ENCODE results near the gene GMEB1. TPM values are rescaled to one million over a fixed set of nuclear protein-coding genes. Genes with fewer than 3 reads are reported as not detected.

Gene GMEB1
- total RNA-seq, 1 experiment from 2014 or later = 20.9 TPM

- no peak for DNase-seq
- Histone ChIP-seq H3K4me3 (ENCODE audit: insufficient read depth, low read depth, low read length) (no peak overlapping the region), H3K27me3 (ENCODE audit: control insufficient read depth, insufficient read depth, low read length) (no peaks in the 10 kb centered on the region), H3K36me3 (replicated peaks; ENCODE audit: control insufficient read depth, insufficient read depth, low read length) (peaks cover 2% of the 10 kb centered on the region; the same call in 1 of the 2 replicates)
These were observed 82.9 kb downstream of the GMEB1 start for GRCh38 chr1:28751315-28752060.

DNA sequence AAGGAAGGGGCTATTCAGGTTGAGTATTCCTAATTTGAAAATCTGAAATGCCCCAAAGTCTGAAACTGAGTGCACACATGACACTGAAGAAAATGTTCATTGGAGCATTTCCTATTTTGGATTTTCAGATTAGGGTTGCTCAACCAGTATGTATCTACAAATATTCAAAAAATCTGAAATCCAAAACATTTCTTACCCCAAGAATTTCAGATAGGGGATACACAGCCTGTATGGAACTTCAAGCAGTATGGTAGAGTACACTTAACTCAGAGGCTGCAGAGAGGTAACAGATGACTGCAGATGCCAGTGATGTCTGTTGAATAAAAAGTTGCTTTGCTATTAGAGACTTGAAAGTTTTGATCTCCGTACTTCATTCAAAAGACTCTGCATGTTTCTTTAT lies 87.1 kb downstream of the GMEB1 start:
- Histone ChIP-seq H3K36me3 (replicated peaks; ENCODE audit: control insufficient read depth, insufficient read depth, low read length) (peaks cover 6% of the 10 kb centered on the region), H3K4me3 (ENCODE audit: insufficient read depth, low read depth, low read length) (no peak overlapping the region), H3K27me3 (ENCODE audit: control insufficient read depth, insufficient read depth, low read length) (no peaks in the 10 kb centered on the region)
- DNase-seq = no peak

- Histone ChIP-seq H3K4me3 (ENCODE audit: insufficient read depth, low read depth, low read length) (no peak overlapping the region), H3K36me3 (replicated peaks; ENCODE audit: control insufficient read depth, insufficient read depth, low read length) (peaks cover 6% of the 10 kb centered on the region), H3K27me3 (ENCODE audit: control insufficient read depth, insufficient read depth, low read length) (no peaks in the 10 kb centered on the region)
- no peak for DNase-seq
These were observed 88.3 kb downstream of the GMEB1 start for GRCh38 chr1:28756846-28757245.

- Histone ChIP-seq H3K36me3 (replicated peaks; ENCODE audit: control insufficient read depth, insufficient read depth, low read length) (peaks cover 4% of the 10 kb centered on the region), H3K27me3 (ENCODE audit: control insufficient read depth, insufficient read depth, low read length) (no peaks in the 10 kb centered on the region), H3K4me3 (ENCODE audit: insufficient read depth, low read depth, low read length) (no peak overlapping the region)
- no peak for DNase-seq
These were observed 89.8 kb downstream of the GMEB1 start for GRCh38 chr1:28758420-28758819.

GRCh38 chr1:28759257-28759656 lies 90.7 kb downstream of the GMEB1 start:
- Histone ChIP-seq H3K27me3 (ENCODE audit: control insufficient read depth, insufficient read depth, low read length) (no peaks in the 10 kb centered on the region), H3K36me3 (replicated peaks; ENCODE audit: control insufficient read depth, insufficient read depth, low read length) (peaks cover 4% of the 10 kb centered on the region; the same call in 1 of the 2 replicates)
- no peak for DNase-seq

DNA sequence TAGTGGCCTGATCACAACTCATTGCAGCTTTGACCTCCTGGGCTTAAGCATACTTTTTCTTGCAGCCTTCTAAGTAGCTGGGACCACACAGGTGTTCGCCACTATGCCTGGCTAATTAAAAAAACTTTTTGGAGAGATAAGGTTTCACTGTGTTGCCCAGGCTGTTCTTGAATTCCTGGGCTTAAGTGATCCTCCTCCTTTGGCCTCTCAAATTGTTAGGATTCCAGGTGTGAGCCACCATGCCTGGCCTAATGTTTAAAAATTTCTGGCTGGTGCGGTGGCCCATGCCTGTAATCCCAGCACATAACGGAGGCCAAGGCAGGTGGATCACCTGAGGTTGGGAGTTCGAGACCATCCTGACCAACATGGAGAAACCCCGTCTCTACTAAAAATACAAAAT lies 92.6 kb downstream of the GMEB1 start:
- DNase-seq = no peak
- peaks cover 7% of the 10 kb centered on the region for H3K36me3 ChIP-seq (replicated peaks; ENCODE audit: control insufficient read depth, insufficient read depth, low read length)
- H3K4me3 ChIP-seq (ENCODE audit: insufficient read depth, low read depth, low read length) = no peak overlapping the region
- H3K27me3 ChIP-seq (ENCODE audit: control insufficient read depth, insufficient read depth, low read length) = no peaks in the 10 kb centered on the region

More at GRCh38 chr1:28759257-28759656, 90.7 kb downstream of the GMEB1 start:
- H3K4me3 ChIP-seq (ENCODE audit: insufficient read depth, low read depth, low read length) = no peak overlapping the region

DNA sequence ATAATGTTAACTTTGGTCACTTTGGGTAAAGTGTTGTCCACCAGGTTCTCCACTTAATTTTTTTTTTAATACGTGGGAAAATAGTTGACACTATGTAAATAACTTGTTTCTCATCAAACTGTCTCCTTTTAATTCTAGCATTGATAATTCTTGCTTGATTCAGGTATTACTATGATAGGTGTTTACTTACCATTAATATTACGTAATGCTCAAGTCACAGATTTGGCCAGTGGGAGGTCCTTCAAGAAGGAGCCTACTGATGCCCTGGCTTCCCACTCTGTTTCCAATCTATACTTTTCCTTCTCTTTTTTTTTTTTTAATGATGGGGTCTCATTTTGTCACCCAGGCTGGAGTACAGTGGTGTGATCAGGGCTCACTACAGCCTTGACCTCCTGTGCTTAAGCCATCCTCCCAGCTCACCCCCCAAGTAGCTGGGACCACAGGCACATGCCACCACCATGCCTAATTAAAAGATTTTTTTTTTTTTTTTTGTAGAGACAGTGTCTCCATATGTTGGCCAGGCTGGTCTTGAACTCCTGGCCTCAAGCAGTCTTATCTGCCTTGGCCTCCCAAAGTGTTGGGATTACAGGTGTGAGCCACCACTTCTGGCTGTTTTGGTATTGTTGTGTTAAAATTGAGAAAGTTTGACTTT lies 98.1 kb downstream of the GMEB1 start:
- no peaks in the 10 kb centered on the region for H3K27me3 ChIP-seq (ENCODE audit: control insufficient read depth, insufficient read depth, low read length)
- peaks cover 12% of the 10 kb centered on the region for H3K36me3 ChIP-seq (replicated peaks; ENCODE audit: control insufficient read depth, insufficient read depth, low read length)
- no peak for DNase-seq
- H3K4me3 ChIP-seq (ENCODE audit: insufficient read depth, low read depth, low read length) = no peak overlapping the region

Other genes starting within 250 kb of the GMEB1 start
- gene RCC1, start 162.7 kb upstream of the GMEB1 start, total RNA-seq (2014; rRNA removed; shearing (Covaris generic)) = 113 and 136 TPM in 2 replicates
- 35.3 and 37.1 TPM in 2 replicates for gene TRNAU1AP, start 115.7 kb upstream of the GMEB1 start, total RNA-seq (2014; rRNA removed; shearing (Covaris generic))
- 6.2 and 11.5 TPM in 2 replicates for gene RAB42, start 76.5 kb upstream of the GMEB1 start, total RNA-seq (2014; rRNA removed; shearing (Covaris generic))
- gene TAF12, start 25.7 kb upstream of the GMEB1 start, total RNA-seq (2014; rRNA removed; shearing (Covaris generic)) = 72.3 and 78.8 TPM in 2 replicates
- not detected in 2 replicates for gene RNU11, start 20.2 kb upstream of the GMEB1 start, total RNA-seq (2014; rRNA removed; shearing (Covaris generic))
- 114 and 137 TPM in 2 replicates for gene YTHDF2, start 68.2 kb downstream of the GMEB1 start, total RNA-seq (2014; rRNA removed; shearing (Covaris generic))
- gene OPRD1, start 143.4 kb downstream of the GMEB1 start, total RNA-seq (2014; rRNA removed; shearing (Covaris generic)) = 0.52 and 0.81 TPM in 2 replicates
- gene EPB41, start 245.8 kb downstream of the GMEB1 start, total RNA-seq (2014; rRNA removed; shearing (Covaris generic)) = 58.7 and 79.7 TPM in 2 replicates